ENCODE measurements around the gene BANK1.

Gene BANK1

DNA sequence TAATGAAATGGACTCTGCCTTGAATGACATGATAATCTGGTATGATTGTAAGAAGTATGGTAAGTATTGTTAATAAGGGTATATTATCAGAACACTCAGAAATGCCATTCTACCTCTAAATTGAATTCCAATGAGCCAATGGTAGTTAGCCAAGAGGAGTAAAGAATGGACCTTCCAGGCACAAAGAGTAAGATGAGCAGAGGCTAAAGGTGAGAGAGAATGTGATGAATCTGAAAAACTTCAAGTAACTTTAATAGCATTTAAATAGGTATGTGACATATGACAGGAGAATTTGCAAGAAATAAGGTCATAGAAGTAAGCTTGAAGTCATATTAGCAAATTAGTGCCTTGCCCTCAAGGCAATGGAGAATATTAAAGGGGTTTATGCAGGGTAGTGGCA, 152.4 kb downstream of the BANK1 start:
- Histone ChIP-seq H3K27ac (replicated peaks) (no peak overlapping the region), H3K4me3 (replicated peaks; ENCODE audit: insufficient read depth, low read length) (no peak overlapping the region), H3K27me3 (ENCODE audit: insufficient read depth, poor library complexity, severe bottlenecking) (no peaks in the 10 kb centered on the region)
- DNase-seq (ENCODE audit: low read depth in 1 of 2, low spot score in 1 of 2) = no peak
- TF ChIP-seq, protein P1, sequence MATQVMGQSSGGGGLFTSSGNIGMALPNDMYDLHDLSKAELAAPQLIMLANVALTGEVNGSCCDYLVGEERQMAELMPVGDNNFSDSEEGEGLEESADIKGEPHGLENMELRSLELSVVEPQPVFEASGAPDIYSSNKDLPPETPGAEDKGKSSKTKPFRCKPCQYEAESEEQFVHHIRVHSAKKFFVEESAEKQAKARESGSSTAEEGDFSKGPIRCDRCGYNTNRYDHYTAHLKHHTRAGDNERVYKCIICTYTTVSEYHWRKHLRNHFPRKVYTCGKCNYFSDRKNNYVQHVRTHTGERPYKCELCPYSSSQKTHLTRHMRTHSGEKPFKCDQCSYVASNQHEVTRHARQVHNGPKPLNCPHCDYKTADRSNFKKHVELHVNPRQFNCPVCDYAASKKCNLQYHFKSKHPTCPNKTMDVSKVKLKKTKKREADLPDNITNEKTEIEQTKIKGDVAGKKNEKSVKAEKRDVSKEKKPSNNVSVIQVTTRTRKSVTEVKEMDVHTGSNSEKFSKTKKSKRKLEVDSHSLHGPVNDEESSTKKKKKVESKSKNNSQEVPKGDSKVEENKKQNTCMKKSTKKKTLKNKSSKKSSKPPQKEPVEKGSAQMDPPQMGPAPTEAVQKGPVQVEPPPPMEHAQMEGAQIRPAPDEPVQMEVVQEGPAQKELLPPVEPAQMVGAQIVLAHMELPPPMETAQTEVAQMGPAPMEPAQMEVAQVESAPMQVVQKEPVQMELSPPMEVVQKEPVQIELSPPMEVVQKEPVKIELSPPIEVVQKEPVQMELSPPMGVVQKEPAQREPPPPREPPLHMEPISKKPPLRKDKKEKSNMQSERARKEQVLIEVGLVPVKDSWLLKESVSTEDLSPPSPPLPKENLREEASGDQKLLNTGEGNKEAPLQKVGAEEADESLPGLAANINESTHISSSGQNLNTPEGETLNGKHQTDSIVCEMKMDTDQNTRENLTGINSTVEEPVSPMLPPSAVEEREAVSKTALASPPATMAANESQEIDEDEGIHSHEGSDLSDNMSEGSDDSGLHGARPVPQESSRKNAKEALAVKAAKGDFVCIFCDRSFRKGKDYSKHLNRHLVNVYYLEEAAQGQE (IDR thresholded peaks at IDR 0.05; ENCODE audit: insufficient replicate concordance, low read depth) = no peak
- TF ChIP-seq, protein P2, sequence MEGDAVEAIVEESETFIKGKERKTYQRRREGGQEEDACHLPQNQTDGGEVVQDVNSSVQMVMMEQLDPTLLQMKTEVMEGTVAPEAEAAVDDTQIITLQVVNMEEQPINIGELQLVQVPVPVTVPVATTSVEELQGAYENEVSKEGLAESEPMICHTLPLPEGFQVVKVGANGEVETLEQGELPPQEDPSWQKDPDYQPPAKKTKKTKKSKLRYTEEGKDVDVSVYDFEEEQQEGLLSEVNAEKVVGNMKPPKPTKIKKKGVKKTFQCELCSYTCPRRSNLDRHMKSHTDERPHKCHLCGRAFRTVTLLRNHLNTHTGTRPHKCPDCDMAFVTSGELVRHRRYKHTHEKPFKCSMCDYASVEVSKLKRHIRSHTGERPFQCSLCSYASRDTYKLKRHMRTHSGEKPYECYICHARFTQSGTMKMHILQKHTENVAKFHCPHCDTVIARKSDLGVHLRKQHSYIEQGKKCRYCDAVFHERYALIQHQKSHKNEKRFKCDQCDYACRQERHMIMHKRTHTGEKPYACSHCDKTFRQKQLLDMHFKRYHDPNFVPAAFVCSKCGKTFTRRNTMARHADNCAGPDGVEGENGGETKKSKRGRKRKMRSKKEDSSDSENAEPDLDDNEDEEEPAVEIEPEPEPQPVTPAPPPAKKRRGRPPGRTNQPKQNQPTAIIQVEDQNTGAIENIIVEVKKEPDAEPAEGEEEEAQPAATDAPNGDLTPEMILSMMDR (IDR thresholded peaks at IDR 0.05; ENCODE audit: insufficient read depth, low read length) = no peak
- TF ChIP-seq GABPA (IDR thresholded peaks at IDR 0.05; ENCODE audit: low read depth) (no peak), SPI1 (IDR thresholded peaks at IDR 0.05; ENCODE audit: borderline replicate concordance, low read depth) (no peak), POLR2AphosphoS5 (IDR thresholded peaks at IDR 0.05; ENCODE audit: low read depth) (no peak)

DNA sequence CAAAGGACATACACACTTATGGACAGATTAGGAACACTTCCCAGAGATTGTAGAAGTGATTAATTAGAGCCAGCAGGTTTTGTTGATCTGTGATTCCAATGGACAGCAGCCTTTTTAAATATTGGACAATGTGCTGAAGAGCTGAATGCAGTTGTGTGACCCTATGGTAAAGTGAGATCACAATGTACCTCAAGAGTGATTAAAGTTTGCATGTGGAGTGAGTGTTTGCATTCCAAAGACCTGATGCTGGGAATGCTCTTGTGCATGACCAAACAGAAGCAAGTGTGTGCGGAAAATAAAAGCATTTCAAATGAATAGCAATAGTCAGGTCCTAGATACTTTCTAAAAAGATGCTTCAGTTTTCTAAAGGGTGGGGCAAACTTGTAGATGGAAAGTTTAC, 154.1 kb downstream of the BANK1 start:
- Histone ChIP-seq H3K27ac (replicated peaks) (no peak overlapping the region), H3K27me3 (ENCODE audit: insufficient read depth, poor library complexity, severe bottlenecking) (no peaks in the 10 kb centered on the region), H3K4me3 (replicated peaks; ENCODE audit: insufficient read depth, low read length) (no peak overlapping the region)
- no peak for TF ChIP-seq GABPA (IDR thresholded peaks at IDR 0.05; ENCODE audit: low read depth)
- TF ChIP-seq, protein P1 (IDR thresholded peaks at IDR 0.05; ENCODE audit: insufficient replicate concordance, low read depth) = no peak
- DNase-seq (ENCODE audit: low read depth in 1 of 2, low spot score in 1 of 2) = no peak

DNA sequence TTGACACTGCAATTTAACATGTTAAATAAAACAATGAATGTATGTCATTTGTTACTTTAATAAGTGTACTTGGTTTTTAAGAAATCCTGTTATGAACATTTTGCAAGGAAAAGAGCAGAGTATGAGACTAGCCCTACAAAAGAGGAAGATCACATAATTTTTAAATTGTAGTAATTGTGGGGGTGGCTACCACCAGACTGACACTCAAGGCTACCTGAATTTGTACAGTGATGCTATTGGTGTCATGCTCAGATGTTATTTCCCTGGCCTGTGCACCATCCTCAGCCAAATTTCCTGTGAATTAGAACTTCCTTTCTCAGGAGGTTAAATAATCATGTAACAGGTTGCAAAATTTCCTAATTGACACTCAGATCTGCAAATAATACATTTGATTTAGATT, 157.5 kb downstream of the BANK1 start:
- no peak for TF ChIP-seq SPI1 (IDR thresholded peaks at IDR 0.05; ENCODE audit: borderline replicate concordance, low read depth)
- TF ChIP-seq, protein P2 (IDR thresholded peaks at IDR 0.05; ENCODE audit: insufficient read depth, low read length) = no peak
- TF ChIP-seq, protein P1 (IDR thresholded peaks at IDR 0.05; ENCODE audit: insufficient replicate concordance, low read depth) = no peak
- no peak for TF ChIP-seq GABPA (IDR thresholded peaks at IDR 0.05; ENCODE audit: low read depth)
- TF ChIP-seq POLR2AphosphoS5 (IDR thresholded peaks at IDR 0.05; ENCODE audit: low read depth) = no peak
- Histone ChIP-seq H3K27me3 (ENCODE audit: insufficient read depth, poor library complexity, severe bottlenecking) (no peaks in the 10 kb centered on the region), H3K27ac (replicated peaks) (no peak overlapping the region), H3K4me3 (replicated peaks; ENCODE audit: insufficient read depth, low read length) (no peak overlapping the region)
- DNase-seq (ENCODE audit: low read depth in 1 of 2, low spot score in 1 of 2) = no peak

GRCh38 chr4:101948951-101949350, 158.4 kb downstream of the BANK1 start:
- Histone ChIP-seq H3K4me3 (replicated peaks; ENCODE audit: insufficient read depth, low read length) (no peak overlapping the region), H3K27ac (replicated peaks) (no peak overlapping the region), H3K27me3 (ENCODE audit: insufficient read depth, poor library complexity, severe bottlenecking) (no peaks in the 10 kb centered on the region)
- TF ChIP-seq POLR2AphosphoS5 (IDR thresholded peaks at IDR 0.05; ENCODE audit: low read depth) (no peak), GABPA (IDR thresholded peaks at IDR 0.05; ENCODE audit: low read depth) (no peak), SPI1 (IDR thresholded peaks at IDR 0.05; ENCODE audit: borderline replicate concordance, low read depth) (no peak)
- TF ChIP-seq, protein P2 (IDR thresholded peaks at IDR 0.05; ENCODE audit: insufficient read depth, low read length) = no peak
- TF ChIP-seq, protein P1 (IDR thresholded peaks at IDR 0.05; ENCODE audit: insufficient replicate concordance, low read depth) = no peak
- DNase-seq (ENCODE audit: low read depth in 1 of 2, low spot score in 1 of 2) = no peak

All from HL-60 (cell line).